NCI-H345 (cell line): ENCODE measurements around the gene ARMC2.
"Not testable (repeated sequence)": the region's sequence is repeated elsewhere in the genome, so short reads cannot be mapped to it uniquely, and the experiment has no call there.

ENCODE experiments used
- DNase-seq: peaks from one replicate; lab custom pipeline; 2025; lab: John Stamatoyannopoulos, UW

ARMC2 gene

DNA sequence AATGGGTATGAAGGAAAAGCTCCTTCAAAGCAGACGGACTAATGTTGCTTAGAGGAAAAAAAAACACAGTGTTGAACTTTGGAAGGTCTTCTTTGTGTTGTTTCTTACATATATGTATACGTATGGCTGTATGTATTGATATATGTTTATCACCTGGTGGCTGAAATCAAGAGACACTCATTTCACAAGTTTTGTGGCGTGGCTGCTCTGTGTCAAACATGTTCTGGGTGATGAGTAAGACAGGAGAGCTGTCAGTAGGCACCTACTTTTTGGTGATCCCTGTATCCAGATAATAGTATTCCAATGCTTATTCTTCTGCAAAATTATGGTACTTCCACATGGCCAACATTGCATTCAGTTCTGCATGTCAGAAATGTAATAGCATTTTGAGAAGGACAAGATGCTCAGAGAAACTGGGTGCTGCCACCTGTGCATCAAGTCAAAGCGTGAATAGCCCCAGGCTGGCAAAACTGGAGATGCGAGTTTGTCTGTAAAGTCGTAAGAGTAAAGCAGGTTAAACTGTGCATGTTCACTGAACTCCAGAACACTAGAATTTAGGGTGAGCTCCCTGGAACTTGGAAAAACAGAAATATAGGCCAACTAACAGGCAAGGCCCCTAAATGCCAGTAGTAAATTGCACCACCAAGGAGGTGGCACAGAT is 67.9 kb downstream of the ARMC2 start:
- no peak for DNase-seq

- no peak for DNase-seq
Measured at GRCh38 chr6:108920751-108921150, 72.5 kb downstream of the ARMC2 start.

- no peak for DNase-seq
Measured at GRCh38 chr6:108921547-108922361, 73.5 kb downstream of the ARMC2 start.

DNA sequence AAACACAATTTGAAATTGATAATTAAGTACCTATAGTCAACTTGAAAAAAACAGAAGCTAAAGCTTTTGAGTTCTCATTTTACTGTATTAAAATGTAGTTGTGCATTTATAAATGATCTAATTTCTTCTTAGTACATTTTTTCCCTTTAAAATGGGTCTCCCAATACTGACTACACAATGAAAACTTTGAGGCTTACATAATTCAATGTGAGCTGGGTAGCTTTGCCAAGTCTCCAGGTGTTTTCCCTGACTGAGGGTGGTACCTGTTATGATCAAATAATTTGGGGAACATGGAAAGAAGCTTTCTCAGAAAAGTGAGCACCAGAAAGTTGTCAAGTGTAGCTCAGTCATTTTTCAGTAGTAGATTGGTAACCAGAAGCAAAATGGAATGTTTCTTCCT is 74.3 kb downstream of the ARMC2 start:
- DNase-seq, result no peak

- DNase-seq, result no peak
Measured at GRCh38 chr6:108927927-108928326, 79.7 kb downstream of the ARMC2 start.

- DNase-seq, result no peak
Measured at GRCh38 chr6:108928650-108929049, 80.4 kb downstream of the ARMC2 start.

DNA sequence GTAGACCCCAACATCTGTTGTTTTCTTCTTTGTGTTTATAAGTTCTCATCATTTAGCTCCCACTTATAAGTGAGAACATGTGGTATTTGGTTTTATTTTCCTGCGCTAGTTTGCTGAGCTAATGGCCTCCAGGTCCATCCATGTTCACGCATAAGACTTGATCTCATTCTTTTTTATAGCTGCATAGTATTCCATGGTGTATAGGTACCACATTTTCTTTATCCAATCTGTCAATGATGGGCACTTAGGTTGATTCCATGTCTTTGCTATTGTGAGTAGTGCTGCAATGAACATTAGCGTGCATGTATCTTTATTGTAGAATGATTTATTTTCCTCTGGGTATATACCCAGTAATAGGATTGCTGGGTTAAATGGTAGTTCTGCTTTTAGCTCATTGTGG is 82.9 kb downstream of the ARMC2 start:
- DNase-seq, result not testable (repeated sequence)

- DNase-seq, result no peak
Measured at GRCh38 chr6:108937170-108937569, 88.9 kb downstream of the ARMC2 start.

- no peak for DNase-seq
Measured at GRCh38 chr6:108940741-108941140, 92.5 kb downstream of the ARMC2 start.

- no peak for DNase-seq
Measured at GRCh38 chr6:108941281-108941680, 93.1 kb downstream of the ARMC2 start.

GRCh38 chr6:108941859-108942258 is 93.6 kb downstream of the ARMC2 start:
- DNase-seq, result no peak

- no peak for DNase-seq
Measured at GRCh38 chr6:108942556-108943492, 94.6 kb downstream of the ARMC2 start.

DNA sequence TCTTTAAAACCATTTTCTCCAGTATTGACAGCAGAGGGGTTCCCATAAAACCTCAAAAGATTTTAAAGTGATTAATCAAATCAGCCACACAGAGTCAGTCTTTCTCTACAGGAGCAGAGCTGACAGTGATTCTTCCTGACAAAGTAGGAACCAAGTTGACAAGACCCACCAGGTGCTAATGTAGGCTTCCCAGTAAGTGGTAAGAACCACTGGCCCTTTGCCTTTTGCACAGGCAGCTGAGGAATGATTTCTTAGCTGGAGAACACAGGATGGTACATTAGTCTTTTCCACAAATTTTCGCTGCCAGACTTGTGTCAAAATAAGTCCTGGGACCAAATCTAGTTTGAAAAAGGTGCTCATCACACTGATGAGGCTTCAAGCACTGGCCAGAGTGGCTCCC is 95.8 kb downstream of the ARMC2 start:
- no peak for DNase-seq

DNA sequence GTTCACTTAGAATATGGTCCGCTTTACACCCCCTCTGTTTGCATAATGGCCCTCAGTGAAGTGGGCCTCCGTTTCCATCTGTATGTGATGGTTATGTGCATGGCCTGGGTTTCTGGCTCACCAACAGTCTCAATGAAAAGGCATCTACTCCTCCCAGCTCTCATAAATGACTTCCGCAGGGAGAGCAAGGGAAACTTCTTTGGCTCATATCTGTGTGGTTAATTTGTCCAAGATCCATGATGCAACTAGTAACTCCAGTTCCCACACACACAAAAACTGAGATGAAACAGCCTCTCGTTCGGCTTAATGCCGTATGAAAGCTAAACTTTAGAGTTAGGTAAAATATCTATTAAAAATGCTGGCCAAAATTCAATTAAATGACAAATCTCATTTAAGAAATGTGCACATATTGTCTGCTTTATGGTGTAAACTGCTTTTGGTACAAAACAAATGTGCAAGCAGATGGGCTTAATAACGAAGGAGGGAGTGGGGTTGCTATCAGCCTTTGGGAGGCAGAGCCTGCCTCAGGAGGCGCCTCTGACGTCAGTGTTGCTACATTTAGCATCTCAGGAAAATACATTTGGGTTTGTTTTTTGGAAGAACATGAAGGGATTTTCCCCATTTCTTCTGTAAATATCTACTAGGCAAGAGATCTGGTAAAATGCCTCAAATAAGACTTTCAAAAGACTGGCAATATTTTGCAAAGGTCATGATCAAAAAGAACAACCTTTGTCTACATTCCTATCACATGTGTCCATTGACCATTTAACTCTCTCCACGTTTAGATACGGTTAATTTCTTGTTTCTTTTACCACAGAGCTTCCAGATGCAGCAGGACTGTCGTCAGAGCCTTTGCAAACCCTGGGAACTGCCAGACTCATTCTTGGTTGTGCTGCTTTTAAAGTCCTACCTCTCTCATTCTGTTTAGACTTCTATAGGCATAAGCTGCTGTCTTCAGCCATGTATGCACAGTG is 96.8 kb downstream of the ARMC2 start:
- no peak for DNase-seq

GRCh38 chr6:108945681-108946159 is 97.5 kb downstream of the ARMC2 start:
- DNase-seq, result no peak

- no peak for DNase-seq
Measured at GRCh38 chr6:108946695-108947094, 98.5 kb downstream of the ARMC2 start.

GRCh38 chr6:108947114-108947854 is 99.1 kb downstream of the ARMC2 start:
- peak; percentile 3 for DNase-seq

GRCh38 chr6:108948181-108948661 is 100.0 kb downstream of the ARMC2 start:
- DNase-seq, result no peak

DNA sequence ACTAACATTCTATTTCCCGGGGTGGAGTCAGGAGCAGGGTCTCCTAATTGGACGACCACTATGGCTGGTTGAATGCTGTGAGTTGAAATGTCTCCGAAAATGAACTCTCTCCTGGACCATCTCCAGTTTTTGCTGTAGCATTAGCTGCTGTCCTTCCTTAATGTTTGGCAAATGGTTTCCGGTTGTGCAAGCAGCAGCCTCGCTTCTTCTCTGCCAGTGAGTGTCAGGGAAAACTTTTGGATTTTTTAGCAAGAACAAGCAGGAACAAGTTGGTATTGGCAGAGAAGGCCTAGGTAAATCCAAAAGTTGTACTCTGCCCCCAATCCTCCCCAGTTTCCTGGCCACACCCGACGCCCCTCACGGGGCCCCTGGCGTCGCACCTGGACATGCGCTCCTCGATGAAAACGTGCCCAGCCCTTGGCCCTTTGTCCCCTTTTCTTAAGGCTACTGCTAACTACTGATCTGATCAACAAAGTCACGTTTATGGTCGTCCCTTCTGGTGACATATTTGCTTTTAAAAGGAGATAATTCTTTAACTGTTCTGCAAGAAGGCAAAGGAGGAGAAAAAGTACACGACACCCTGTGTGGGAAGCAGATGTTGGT is 103.2 kb downstream of the ARMC2 start:
- DNase-seq, result no peak
